Right atrium auricular region (tissue), 2 donors: ENCODE results near the gene SEC22C. TPM values are rescaled to one million over a fixed set of nuclear protein-coding genes. Genes with fewer than 3 reads are reported as not detected.

ENCODE experiments used
- DNase-seq: peaks from one replicate; pipeline ENCODE4 v3.0.0-alpha.2; 2019; ENCODE audit warnings: low spot score
- H3K27ac ChIP-seq, 2 donors: fragments of 200-600 bp; sonication (generic); 1 replicate in 1 of 2; 2 replicates in 1 of 2; pipeline ENCODE4 v1.5.1; 2016 to 2019
- H3K27me3 ChIP-seq, 2 donors: fragments of 200-600 bp; sonication (generic); one replicate each; pipeline versions ENCODE4 v1.5.1 to v1.6.0; 2017 to 2019
- H3K36me3 ChIP-seq: fragments of 200-600 bp; sonication (generic); one replicate; pipeline ENCODE4 v1.5.1; 2016
- H3K4me1 ChIP-seq, 2 donors: fragments of 200-600 bp; sonication (generic); one replicate each; pipeline versions ENCODE4 v1.5.1 to v1.6.0; 2017 to 2019
- H3K4me3 ChIP-seq, 2 donors: fragments of 200-600 bp; sonication (generic); 1 replicate in 1 of 2; 2 replicates in 1 of 2; pipeline ENCODE4 v1.5.1; 2017 to 2019; ENCODE audit warnings: mild to moderate bottlenecking in 1 of 2, moderate library complexity in 1 of 2
- H3K9me3 ChIP-seq, 2 donors: fragments of 200-600 bp; sonication (generic); one replicate each; pipeline ENCODE4 v1.5.1; 2019
- CTCF ChIP-seq, 2 donors: fragments of 200-600 bp; sonication (generic); IDR thresholded peaks; one replicate each; pipeline ENCODE4 v1.5.1; 2019; ENCODE audit warnings: antibody characterized with exemption in 2 of 2
- total RNA-seq, 2 donors: library from RNA; depleted of rRNA; stranded (reverse); fragments of >200 nt; gene quantifications; one replicate each; pipeline ENCODE4 v1.1.0, GENCODE V29; 2016

SEC22C gene
- total RNA-seq, 2 donors from 2014 or later: 32.3 to 36.2 TPM

- DNase-seq: peak; percentile 44
- H3K27ac ChIP-seq: no peak overlapping the region
- TF ChIP-seq CTCF (IDR thresholded peaks at IDR 0.05): no peak
- no peaks in the 10 kb centered on the region for H3K9me3 ChIP-seq
- H3K27me3 ChIP-seq: no peaks in the 10 kb centered on the region
- no peaks in the 10 kb centered on the region for H3K36me3 ChIP-seq
- H3K4me3 ChIP-seq: no peak overlapping the region
- H3K4me1 ChIP-seq: peaks cover 0 to 23% of the 10 kb centered on the region in 2 donors
Measured at GRCh38 chr3:42498791-42499477, 82.8 kb downstream of the SEC22C start.

DNA sequence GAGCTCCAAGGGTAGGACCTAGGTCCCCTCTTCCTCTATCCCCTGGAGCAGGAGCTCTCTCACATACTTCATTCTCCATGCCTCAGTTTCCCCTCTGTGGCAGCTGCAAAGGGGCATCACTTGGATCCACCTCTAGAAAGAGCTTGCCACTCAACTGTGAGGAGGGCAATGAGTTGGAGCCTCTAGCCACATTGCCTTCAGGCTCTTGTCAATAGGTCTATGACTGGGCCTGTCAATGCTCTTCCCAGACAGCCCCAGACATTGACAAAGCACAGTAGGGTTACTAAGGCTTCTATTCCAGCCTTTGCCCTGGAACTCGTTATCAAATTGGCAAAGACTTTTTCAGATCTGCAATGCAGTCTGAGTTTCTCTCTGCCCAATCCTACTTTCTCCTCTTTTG is 83.7 kb downstream of the SEC22C start:
- H3K27me3 ChIP-seq: no peaks in the 10 kb centered on the region
- H3K36me3 ChIP-seq: no peaks in the 10 kb centered on the region
- H3K4me1 ChIP-seq: peaks cover 0 to 20% of the 10 kb centered on the region in 2 donors
- peak; percentile 38 for DNase-seq
- H3K9me3 ChIP-seq: no peaks in the 10 kb centered on the region
- no peak overlapping the region for H3K4me3 ChIP-seq
- TF ChIP-seq CTCF (IDR thresholded peaks at IDR 0.05): no peak
- no peak overlapping the region for H3K27ac ChIP-seq

Other genes starting within 250 kb of the SEC22C start
- not detected for gene LYZL4, start 171.4 kb downstream of the SEC22C start, total RNA-seq
- gene VIPR1, start 79.3 kb downstream of the SEC22C start, total RNA-seq: 10 to 100 TPM in 1 of 2 donors, 1 to 10 TPM in 1; 6.2 to 21.0 TPM
- gene SS18L2, start 8.9 kb upstream of the SEC22C start, total RNA-seq: 10 to 100 TPM in 1 of 2 donors, 1 to 10 TPM in 1; 8.4 to 13.9 TPM
- 10 to 100 TPM; 14.1 to 20.4 TPM for gene NKTR, start 18.7 kb upstream of the SEC22C start, total RNA-seq
- 100 to 1,000 TPM in 1 of 2 donors, 10 to 100 TPM in 1; 92.4 to 129 TPM for gene ZBTB47, start 71.7 kb upstream of the SEC22C start, total RNA-seq
- gene KLHL40, start 103.6 kb upstream of the SEC22C start, total RNA-seq: under 1 TPM; 0.15 to 0.63 TPM
- 100 to 1,000 TPM; 444 to 908 TPM for gene HHATL, start 120.8 kb upstream of the SEC22C start, total RNA-seq
- under 1 TPM in 1 of 2 donors, not detected in 1; 0.35 TPM for gene CCDC13, start 191.3 kb upstream of the SEC22C start, total RNA-seq
- 100 to 1,000 TPM; 213 to 299 TPM for gene HIGD1A, start 222.5 kb upstream of the SEC22C start, total RNA-seq
- gene ACKR2, start 227.5 kb upstream of the SEC22C start, total RNA-seq: 1 to 10 TPM in 1 of 2 donors, under 1 TPM in 1; 0.78 to 6.2 TPM